Activated T-helper 9 cell treated with anti-CD3 and anti-CD28 coated beads, Interleukin-2, amount 50 U/mL, for 16 hours (primary cell): ENCODE measurements around the gene RHOA.

Source experiments
- DNase-seq: peaks from one replicate; pipeline ENCODE4 v3.0.0-alpha.2; 2020; ENCODE audit warnings: low read depth

The RHOA gene

DNA sequence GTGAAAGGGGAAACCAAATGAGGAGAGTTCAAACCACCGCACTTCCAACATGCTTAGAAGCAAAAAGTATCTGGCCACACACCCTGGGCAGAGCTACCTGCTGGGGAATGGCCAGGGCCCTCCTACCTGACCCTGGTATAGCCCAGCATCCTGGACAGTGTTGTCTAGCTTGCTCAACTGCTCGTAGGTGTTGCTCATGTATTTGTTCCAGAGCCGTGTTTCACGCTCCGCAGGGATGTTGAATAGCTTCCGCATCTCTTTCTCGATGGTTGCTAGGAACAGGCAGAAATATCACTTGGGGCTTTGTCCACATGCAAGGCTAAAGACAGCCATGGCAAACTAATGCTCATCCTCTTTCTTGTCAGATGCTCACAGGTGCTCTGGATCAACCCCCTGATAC is 87.0 kb downstream of the RHOA start:
- no peak for DNase-seq

DNA sequence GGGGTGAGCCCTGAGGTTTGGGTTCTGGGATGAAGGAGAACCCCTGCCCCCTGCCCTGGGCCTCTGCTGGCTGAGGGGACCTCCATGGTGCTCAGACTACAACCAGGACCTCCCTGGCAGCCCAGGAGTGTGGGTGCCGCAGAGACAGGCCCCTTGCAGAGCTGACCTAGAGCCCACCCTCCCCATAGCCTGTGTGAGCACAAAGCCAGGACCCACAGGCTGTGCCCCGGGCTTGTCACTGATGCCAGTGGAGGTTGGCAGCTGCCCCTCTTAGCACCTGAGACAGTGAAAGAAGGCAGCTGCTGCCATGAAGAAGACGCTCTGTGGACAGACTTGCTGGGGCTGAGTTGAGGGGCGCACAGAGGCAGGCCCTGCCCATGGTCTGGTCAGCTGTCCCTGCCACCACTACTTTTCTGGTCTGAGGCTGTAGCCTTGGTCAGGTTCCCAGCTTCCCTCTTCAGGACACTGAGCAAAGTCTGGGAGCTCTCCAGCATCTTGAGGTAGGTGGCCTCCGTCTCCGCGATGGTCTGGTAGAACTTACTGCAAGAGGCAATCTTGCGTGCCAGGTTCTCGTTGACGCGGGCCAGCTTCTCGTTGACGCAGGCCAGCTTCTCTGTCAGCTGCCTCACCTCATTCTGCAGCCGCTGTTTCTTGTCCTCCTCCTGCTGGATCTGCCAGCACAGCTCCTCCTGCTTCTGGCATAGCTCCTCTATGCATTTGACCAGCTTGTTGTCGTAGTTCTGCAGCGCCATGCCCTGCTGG is 94.9 kb downstream of the RHOA start:
- DNase-seq: no peak

DNA sequence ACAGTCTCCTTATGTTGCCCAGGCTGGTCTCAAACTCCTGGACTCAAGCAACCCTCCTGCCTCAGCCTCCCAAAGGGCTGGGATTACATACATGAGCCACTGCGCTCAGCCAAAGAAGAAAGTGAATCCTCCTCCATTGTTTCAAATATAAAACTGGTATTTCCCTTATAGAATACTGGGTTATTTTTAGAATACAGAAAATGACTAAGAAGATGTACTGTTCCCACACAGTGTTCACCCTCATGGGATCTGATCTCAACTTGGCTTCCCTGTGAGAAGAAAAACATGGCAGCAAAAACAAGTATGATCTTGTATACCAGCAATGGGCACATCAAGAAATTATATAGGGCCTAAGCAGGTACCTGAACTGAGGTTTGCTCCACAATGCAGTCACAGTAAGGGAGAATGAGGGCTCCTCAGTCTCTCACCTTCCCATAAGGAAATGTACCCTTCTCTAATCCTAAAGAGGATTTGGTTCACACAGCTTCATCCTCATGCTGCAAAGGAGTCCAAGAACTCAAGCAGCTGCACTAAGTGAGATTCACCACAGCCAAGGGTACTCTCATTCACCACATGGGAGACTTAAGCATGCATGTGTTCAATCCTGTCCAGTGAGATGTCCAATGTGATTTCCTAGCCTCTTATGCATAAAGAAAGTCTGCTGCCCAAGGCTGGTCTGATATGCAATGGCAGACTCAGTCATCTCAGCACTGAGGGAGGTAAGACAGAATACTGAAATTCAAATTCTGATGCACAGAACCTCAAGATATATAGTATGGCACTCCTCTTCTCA is 97.7 kb downstream of the RHOA start:
- DNase-seq: no peak

DNA sequence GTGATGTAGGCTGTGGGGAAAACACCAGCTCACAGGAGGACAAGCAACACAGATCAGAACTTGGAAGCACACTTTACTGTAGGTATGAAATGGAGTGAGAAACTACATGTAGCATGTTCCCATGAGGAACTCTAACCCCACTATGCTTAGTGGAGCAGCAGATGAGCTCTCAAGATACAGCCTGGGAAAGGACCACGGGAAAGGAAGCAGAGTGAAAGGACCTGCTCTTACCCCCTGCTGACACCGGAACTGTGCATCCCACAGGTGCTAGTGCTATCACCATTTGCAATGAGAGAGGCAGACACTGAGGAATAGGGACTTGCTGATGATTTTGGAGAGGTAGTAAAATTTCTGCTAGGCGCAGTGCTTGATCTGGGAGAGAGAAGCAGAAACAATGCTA is 100.5 kb downstream of the RHOA start:
- DNase-seq: no peak

- no peak for DNase-seq
These were observed 101.1 kb downstream of the RHOA start for GRCh38 chr3:49310677-49311076.
